ENCODE results near the gene PLA1A.
"Not testable (repeated sequence)": the region's sequence is repeated elsewhere in the genome, so short reads cannot be mapped to it uniquely, and the experiment has no call there.

The PLA1A gene

DNA sequence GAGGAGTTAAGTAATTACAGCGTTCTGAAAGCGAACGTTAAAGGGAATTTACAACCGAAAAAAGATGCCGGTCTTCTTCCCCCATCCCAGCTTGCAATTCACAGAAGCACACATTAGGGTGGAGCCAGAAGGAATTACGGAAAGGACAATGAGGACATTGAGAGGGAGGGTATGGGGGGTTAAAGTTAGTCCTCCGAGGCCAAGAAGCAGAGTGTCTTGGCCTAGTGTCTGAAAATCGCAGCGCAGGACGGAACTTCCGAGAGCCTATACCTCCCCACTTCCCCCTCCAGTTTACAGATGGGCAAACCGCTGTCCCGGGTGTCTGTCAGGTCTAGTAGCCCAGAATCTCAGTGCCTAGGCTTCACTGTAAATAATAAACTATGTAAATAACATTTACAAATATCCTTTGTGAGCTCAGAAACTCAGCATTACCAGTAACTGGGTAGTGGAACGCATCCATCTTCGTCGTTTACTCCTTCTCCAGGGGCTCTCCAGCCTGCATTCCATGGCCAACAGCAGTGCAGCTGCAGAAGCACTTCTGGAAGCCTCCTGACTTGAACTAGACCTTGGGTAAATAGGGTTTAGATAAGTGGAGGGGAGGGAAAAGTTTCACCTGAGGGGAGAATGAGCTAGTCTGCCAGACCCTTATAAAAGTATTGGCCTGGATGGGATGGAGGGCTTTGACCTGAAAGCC, 17.5 kb upstream of the PLA1A start:
- DNase-seq, result peak; percentile 6

- no peak for DNase-seq
These were observed 15.5 kb upstream of the PLA1A start for GRCh38 chr3:119582178-119582577.

DNA sequence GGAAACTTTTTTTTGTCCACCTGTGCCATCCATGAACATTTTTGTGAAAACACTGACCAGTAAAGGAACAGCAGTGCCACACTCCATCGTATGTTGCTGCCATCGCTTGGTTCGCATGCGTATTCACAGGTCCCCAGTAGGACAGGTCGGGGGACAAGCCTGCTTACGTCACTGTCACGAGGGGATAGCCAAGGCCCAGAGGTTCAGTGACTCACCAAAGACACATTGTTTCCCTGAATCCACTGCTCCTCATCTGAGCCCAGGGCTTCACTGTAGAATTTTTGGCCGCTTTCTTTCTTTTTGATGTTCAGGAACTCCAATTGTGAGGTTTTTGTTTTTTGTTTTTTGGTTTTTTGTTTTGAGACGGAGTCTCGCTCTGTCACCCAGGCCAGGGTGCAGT, 12.5 kb upstream of the PLA1A start:
- no peak for DNase-seq

GRCh38 chr3:119585856-119586570, 11.7 kb upstream of the PLA1A start:
- DNase-seq, result no peak

- no peak for DNase-seq
These were observed 10.9 kb upstream of the PLA1A start for GRCh38 chr3:119586733-119587172.

GRCh38 chr3:119588112-119588511, 9.6 kb upstream of the PLA1A start:
- DNase-seq, result no peak

DNA sequence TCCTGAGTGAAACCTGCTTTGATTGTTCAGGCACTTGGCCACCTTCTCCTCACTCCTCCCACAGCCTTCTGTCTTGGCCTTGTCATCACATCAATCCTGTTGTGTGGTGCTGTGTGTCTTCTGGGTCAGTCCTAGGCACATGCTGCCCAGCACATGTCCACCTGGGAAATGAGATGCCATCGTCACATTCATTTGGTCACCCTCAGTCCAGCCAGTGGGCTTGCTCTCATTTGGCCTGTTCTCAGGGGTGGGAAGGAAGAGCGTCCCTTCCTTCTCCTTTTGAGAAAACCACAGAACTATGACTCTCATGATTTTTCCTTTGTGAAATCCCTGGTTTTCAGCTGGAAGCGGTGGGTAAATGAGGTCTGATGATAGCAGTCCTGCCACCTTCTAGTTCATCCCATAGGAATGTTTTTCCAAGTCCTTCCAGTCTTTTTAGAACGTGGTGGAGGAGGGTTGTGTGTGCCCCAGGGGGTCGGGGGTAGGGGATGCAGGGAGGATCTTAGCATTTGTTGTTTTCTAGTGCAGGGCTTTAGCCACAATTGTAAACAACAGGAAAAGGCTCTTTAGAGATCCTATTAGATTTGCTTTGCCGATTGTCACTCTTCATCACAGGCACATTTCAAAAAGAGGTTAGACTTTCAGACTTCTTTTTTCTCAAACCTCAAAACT, 8.4 kb upstream of the PLA1A start:
- DNase-seq, result no peak

GRCh38 chr3:119590706-119591105, 7.0 kb upstream of the PLA1A start:
- DNase-seq, result no peak

GRCh38 chr3:119592861-119593260, 4.8 kb upstream of the PLA1A start:
- DNase-seq, result no peak

DNA sequence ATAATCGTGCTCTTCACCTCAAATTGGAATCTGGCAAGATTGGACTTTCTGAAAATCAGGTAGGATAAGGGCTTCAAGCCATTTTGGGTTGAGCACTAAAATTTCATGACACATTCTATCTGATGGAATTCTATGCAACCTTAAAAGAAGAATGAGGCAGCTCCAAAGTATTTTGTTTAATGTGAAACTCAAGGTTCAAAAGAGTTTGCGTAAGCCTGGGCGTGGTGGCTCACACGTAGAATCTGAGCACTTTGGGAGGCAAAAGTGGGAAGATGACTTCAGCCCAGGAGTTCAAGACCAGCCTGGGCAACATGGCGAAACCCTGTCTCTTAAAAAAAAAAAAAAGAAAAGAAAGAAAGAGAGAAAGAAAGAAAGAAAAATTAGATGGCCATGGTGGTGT, 3.6 kb upstream of the PLA1A start:
- no peak for DNase-seq

- not testable (repeated sequence) for DNase-seq
These were observed 2.8 kb upstream of the PLA1A start for GRCh38 chr3:119594929-119595328.

GRCh38 chr3:119595639-119596334, 1.9 kb upstream of the PLA1A start:
- no peak for DNase-seq

DNA sequence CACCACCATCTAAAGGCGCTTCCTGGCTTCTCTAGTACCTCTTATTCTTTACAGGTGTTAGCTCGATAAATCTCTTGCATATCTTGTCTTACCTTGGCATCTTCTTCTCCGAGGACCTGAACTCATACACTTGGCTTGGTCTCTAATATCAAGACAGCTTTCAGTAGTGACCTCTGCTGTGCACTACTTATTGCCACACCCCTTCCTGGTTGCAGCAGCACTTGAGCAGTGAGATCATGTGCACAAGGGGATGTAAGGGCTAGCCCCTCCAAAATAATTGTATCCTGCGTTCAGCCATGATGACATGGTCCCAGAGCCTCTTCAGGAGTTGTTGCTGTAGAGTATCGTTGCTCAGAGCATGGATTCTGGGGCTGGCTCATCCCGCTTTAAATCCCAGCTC, 1.3 kb upstream of the PLA1A start:
- no peak for DNase-seq

DNA sequence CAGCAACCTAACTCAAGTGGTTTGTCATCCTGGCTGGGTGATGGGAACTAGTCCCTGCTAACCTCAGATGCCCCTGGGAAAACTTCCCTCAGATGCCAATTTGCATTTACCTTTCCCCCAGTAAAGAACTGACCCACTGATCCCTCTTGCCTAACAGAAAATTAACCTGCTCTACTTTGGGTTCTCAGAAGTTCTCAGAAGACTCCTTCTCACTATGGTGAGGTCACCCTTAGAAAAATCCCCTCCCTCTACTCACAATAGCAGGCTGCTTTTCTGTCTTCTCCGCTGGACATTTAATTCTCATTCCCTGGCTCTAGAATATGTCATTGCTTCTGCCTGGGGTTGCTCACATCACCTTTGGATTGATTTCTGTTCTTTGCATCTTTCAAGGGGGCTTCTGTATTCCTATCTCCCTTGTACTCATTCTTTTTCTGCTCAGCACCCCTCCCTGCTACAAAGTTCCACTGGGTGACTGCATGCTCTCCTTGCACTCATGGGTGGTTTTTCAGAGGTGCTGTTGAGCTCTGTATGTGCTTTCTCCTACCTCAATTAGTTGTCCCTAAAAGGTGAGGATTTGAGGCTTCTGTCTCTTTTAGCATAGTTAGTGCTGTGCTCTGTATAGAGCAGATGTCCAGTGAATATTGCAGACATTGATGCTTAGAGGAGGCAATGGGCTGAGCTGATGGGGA, 869 bp downstream of the PLA1A start:
- DNase-seq, result no peak

- no peak for DNase-seq
These were observed 2.0 kb downstream of the PLA1A start for GRCh38 chr3:119599558-119600174.

DNA sequence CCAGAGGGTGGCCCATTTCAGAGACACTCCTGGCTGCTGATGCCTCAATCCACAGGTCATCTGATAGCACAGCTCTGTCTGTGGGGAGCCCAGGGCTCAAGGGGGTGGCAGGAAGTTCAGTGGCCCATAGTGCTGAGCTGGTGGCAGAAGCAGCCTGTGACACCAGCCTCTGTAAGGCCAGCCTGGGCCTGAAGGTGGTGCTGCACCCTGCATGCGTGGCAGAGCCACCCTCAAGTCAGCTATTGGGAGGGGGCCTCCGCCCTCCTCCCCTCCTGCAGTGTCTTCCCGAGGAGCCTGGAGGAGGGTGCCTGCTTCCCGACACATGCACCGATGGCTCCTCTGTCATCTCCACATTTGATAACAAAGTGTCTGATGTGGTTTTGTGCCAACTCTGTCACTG, 3.0 kb downstream of the PLA1A start:
- DNase-seq, result no peak

DNA sequence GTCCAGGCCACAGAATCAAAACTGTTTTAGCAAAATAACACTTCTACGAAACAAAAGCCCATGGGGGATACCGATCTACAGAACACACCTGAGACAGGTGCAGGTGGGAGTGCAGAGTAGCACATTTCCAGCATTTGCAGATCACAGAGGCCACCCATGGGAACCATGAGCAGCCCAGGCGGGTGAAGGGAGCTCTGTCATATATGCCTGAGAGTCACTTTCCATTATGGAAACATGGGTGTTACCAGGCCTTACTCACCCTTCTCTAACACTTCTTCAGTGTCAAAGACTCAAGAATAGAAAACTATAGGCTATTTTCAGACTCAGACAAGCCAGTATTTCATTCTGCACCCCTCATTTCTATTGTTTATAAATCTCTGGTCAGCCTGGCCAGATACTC, 3.5 kb downstream of the PLA1A start:
- DNase-seq, result no peak

GRCh38 chr3:119602676-119603075, 5.0 kb downstream of the PLA1A start:
- DNase-seq, result no peak

DNA sequence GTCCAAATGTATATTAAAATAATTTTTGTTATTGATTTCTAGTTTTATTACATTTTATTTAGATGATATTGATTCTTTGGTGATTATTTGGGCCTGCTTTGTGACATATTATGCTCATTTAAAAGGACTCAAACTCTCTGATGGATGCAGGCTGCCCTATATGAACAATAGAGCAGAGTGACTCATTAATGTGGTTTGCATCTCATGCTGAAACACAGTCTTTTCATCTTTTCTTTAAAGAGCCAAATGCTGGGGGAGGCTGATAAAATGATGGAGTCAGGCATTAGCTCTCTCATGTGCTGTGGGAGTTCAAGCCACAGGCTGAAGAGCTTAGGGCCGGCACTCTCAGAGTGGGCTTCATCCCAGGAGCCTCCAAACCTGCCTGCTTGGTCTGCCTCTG, 7.2 kb downstream of the PLA1A start:
- no peak for DNase-seq

GRCh38 chr3:119608405-119609000, 10.8 kb downstream of the PLA1A start:
- DNase-seq, result no peak

DNA sequence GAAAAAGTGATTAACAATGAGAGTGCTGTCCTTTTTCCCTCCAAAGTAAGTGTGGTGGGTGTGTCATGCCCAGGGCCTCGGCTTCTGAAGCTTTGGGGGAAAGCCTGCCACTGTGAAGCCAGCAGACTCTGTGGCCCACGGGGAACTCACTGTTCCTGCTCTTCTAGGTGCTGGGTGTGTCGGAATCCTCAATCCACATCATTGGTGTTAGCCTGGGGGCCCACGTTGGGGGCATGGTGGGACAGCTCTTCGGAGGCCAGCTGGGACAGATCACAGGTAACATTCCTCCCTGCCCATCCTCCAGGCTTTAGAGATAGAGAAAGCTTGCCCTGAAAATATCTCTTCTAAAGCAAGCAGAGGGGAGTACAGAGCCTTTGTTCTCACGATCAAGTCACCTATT, 11.6 kb downstream of the PLA1A start:
- no peak for DNase-seq

DNA sequence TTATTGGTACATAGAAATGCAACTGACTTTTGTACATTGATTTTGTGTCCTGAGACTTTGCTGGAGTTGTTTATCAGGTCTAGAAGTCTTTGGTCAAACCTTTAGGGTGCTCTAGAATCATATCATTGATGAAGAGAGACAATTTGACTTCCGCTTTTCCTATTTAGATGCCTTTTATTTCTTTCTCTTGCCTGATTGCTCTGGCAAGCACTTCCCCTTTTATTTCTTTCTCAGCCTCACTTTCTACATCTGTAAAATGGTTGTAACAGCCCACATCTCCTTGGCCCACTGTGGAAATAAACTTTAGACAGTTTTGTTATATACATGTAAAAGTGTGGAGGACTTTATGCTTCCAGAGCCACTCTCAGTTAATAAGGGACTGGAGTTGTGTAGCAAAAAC, 14.0 kb downstream of the PLA1A start:
- no peak for DNase-seq
